Peyer's patch (tissue), 4 donors: Measurements from ENCODE around the gene YAF2. TPM values are rescaled to one million over a fixed set of nuclear protein-coding genes. Genes with fewer than 3 reads are reported as not detected.

Experiments
- DNase-seq, 3 donors: peaks; one replicate each; pipeline ENCODE4 v3.0.0-alpha.2; 2017 to 2019
- H3K27ac ChIP-seq, 4 donors: fragments of 200-600 bp; sonication (generic); one replicate each; pipeline ENCODE4 v1.5.1; 2016 to 2019
- H3K27me3 ChIP-seq, 2 donors: fragments of 200-600 bp; sonication (generic); one replicate each; pipeline ENCODE4 v1.5.1; 2019
- H3K36me3 ChIP-seq, 3 donors: fragments of 200-600 bp; sonication (generic); one replicate each; pipeline ENCODE4 v1.5.1; 2016 to 2019
- H3K4me1 ChIP-seq, 4 donors: fragments of 200-600 bp; sonication (generic); one replicate each; pipeline ENCODE4 v1.5.1; 2016 to 2019
- H3K4me3 ChIP-seq, 4 donors: fragments of 200-600 bp; sonication (generic); 1 replicate in 3 of 4; 2 replicates in 1 of 4; pipeline ENCODE4 v1.5.1; 2016 to 2019; ENCODE audit warnings: mild to moderate bottlenecking in 1 of 4
- H3K9me3 ChIP-seq, 4 donors: fragments of 200-600 bp; sonication (generic); one replicate each; pipeline ENCODE4 v1.5.1; 2016 to 2019; ENCODE audit warnings: mild to moderate bottlenecking in 1 of 4
- CTCF ChIP-seq, 6 experiments: fragments of 450-650 bp in 4 of 6; fragments of 200-600 bp in 2 of 6; sonication (generic) in 1 of 6; IDR thresholded peaks; one replicate each; pipeline ENCODE4 v1.5.1; 2017 to 2019; ENCODE audit warnings: antibody characterized with exemption in 6 of 6, mild to moderate bottlenecking in 3 of 6, moderate library complexity in 1 of 6
- POLR2A ChIP-seq, 2 donors: fragments of 450-650 bp; IDR thresholded peaks; one replicate each; pipeline ENCODE4 v1.5.1; 2017; ENCODE audit warnings: antibody characterized with exemption in 2 of 2, mild to moderate bottlenecking in 2 of 2, moderate library complexity in 2 of 2
- total RNA-seq, 4 donors: library from RNA; depleted of rRNA; stranded (reverse); fragments of >200 nt; gene quantifications; one replicate each; pipeline ENCODE4 v1.1.0, GENCODE V29; 2016

The YAF2 gene
- total RNA-seq, 4 donors from 2014 or later: 22.9 to 89.1 (median 42.9) TPM

- no peak for TF ChIP-seq CTCF (IDR thresholded peaks at IDR 0.05)
- TF ChIP-seq POLR2A (IDR thresholded peaks at IDR 0.05): no peak
- Histone ChIP-seq H3K4me3 (no peak overlapping the region), H3K4me1 (no peaks in the 10 kb centered on the region), H3K27me3 (no peaks in the 10 kb centered on the region), H3K36me3 (no peaks in the 10 kb centered on the region), H3K9me3 (no peaks in the 10 kb centered on the region), H3K27ac (no peak overlapping the region)
- DNase-seq: no peak
These were observed 28.7 kb upstream of the YAF2 start for GRCh38 chr12:42266579-42267230.

GRCh38 chr12:42262271-42262670 is 24.2 kb upstream of the YAF2 start:
- no peak for DNase-seq
- H3K4me3 ChIP-seq: no peak overlapping the region

GRCh38 chr12:42261708-42262107 is 23.7 kb upstream of the YAF2 start:
- Histone ChIP-seq H3K4me1 (no peaks in the 10 kb centered on the region), H3K9me3 (no peaks in the 10 kb centered on the region), H3K27me3 (no peaks in the 10 kb centered on the region), H3K4me3 (no peak overlapping the region), H3K36me3 (no peaks in the 10 kb centered on the region), H3K27ac (no peak overlapping the region)
- DNase-seq: no peak
- TF ChIP-seq CTCF (IDR thresholded peaks at IDR 0.05) (no peak), POLR2A (IDR thresholded peaks at IDR 0.05) (no peak)

More at GRCh38 chr12:42262271-42262670, 24.2 kb upstream of the YAF2 start:
- Histone ChIP-seq H3K4me1 (no peaks in the 10 kb centered on the region), H3K9me3 (no peaks in the 10 kb centered on the region), H3K36me3 (no peaks in the 10 kb centered on the region), H3K27me3 (no peaks in the 10 kb centered on the region), H3K27ac (no peak overlapping the region)
- TF ChIP-seq CTCF (IDR thresholded peaks at IDR 0.05) (no peak), POLR2A (IDR thresholded peaks at IDR 0.05) (no peak)

- Histone ChIP-seq H3K4me1 (no peaks in the 10 kb centered on the region), H3K27me3 (no peaks in the 10 kb centered on the region), H3K4me3 (no peak overlapping the region), H3K36me3 (no peaks in the 10 kb centered on the region), H3K27ac (no peak overlapping the region), H3K9me3 (no peaks in the 10 kb centered on the region)
- TF ChIP-seq CTCF (IDR thresholded peaks at IDR 0.05): no peak
- no peak for DNase-seq
These were observed 22.5 kb upstream of the YAF2 start for GRCh38 chr12:42260518-42260917.

GRCh38 chr12:42259699-42260098 is 21.7 kb upstream of the YAF2 start:
- Histone ChIP-seq H3K4me1 (no peaks in the 10 kb centered on the region), H3K36me3 (no peaks in the 10 kb centered on the region), H3K4me3 (no peak overlapping the region), H3K27me3 (no peaks in the 10 kb centered on the region), H3K9me3 (no peaks in the 10 kb centered on the region), H3K27ac (no peak overlapping the region)
- no peak for TF ChIP-seq CTCF (IDR thresholded peaks at IDR 0.05)
- no peak for TF ChIP-seq POLR2A (IDR thresholded peaks at IDR 0.05)
- no peak for DNase-seq

- TF ChIP-seq CTCF (IDR thresholded peaks at IDR 0.05): no peak
- no peak for TF ChIP-seq POLR2A (IDR thresholded peaks at IDR 0.05)
- no peaks in the 10 kb centered on the region for H3K36me3 ChIP-seq
- no peak overlapping the region for H3K4me3 ChIP-seq
- H3K27ac ChIP-seq: no peak overlapping the region
- DNase-seq: no peak
- H3K4me1 ChIP-seq: no peaks in the 10 kb centered on the region
- H3K9me3 ChIP-seq: no peaks in the 10 kb centered on the region
- H3K27me3 ChIP-seq: no peaks in the 10 kb centered on the region
These were observed 17.8 kb upstream of the YAF2 start for GRCh38 chr12:42255866-42256261.
